ENCODE data around the gene SAMSN1. TPM values are rescaled to one million over a fixed set of nuclear protein-coding genes. Genes with fewer than 3 reads are reported as not detected.

SAMSN1 gene
- total and polyA plus RNA-seq, 11 donors: 0.44 to 21.2 (median 1.4) TPM

DNA sequence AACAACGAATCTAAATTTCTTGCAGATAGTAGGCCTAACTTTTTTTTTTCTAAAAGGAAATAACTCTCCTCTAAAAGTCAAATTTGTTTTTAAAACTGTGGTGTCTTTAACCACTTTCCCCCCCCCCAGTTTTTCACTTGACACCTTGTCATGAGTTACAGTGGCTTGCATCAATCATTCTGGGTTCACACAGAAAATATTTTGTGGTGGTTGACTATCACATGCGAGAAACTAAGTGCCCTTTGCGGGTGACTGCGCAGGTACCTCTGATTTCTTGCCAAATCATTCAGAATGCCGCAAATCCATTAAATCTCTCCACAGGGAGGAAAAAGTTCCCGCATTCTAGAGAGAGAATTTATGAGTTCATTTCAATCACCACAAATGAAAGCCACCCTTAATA lies 23.8 kb upstream of the SAMSN1 start:
- no peak for TF ChIP-seq POLR2A (IDR thresholded peaks at IDR 0.05)
- TF ChIP-seq, protein P1, sequence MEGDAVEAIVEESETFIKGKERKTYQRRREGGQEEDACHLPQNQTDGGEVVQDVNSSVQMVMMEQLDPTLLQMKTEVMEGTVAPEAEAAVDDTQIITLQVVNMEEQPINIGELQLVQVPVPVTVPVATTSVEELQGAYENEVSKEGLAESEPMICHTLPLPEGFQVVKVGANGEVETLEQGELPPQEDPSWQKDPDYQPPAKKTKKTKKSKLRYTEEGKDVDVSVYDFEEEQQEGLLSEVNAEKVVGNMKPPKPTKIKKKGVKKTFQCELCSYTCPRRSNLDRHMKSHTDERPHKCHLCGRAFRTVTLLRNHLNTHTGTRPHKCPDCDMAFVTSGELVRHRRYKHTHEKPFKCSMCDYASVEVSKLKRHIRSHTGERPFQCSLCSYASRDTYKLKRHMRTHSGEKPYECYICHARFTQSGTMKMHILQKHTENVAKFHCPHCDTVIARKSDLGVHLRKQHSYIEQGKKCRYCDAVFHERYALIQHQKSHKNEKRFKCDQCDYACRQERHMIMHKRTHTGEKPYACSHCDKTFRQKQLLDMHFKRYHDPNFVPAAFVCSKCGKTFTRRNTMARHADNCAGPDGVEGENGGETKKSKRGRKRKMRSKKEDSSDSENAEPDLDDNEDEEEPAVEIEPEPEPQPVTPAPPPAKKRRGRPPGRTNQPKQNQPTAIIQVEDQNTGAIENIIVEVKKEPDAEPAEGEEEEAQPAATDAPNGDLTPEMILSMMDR (IDR thresholded peaks at IDR 0.05): no peak
- DNase-seq (no peak), ATAC-seq (no peak)
- 85 to 89% (median 87%) methylated on average over 6 of the region's 6 CpGs for WGBS, 4 donors
- Histone ChIP-seq H3K27ac (peak overlapping the region in 1 of 12 donors; percentile 25), H3K4me1 (peaks cover 0 to 17% (median 0%) of the 10 kb centered on the region in 12 donors), H3K36me3 (no peaks in the 10 kb centered on the region), H3K27me3 (no peaks in the 10 kb centered on the region), H3K9me3 (no peaks in the 10 kb centered on the region), H3K4me3 (no peak overlapping the region)
- intact Hi-C loops (cut with DNase I): no loop called here

DNA sequence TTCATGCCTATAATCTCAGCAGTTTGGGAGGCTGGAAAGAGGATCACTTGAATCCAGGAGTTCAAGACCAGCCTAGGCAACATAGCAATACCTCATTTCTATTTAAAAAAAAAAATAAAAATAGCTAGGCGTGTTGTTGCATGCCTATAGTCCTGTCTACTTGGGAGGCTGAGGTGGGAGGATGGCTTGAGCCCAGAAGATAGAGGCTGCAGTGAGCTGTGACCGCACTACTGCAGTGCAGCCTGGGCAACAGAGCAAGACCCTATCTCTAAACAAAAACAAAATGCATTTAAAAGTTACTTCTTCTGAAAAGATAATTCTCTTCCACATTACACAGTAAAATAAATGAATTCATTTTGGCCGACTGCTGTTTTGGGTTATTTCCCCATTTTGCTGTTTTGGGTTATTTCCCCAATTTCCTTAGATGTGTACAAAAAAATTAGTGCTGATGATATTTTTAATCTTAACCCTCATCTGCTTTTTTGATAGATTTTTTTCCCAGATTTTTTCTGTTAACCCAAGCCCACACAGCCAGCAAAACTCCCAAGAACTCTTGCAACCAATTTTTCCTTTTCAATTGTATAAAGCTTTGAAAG lies 23.0 kb upstream of the SAMSN1 start:
- ATAC-seq (no peak), DNase-seq (no peak)
- no peak overlapping the region for H3K4me3 ChIP-seq
- H3K27ac ChIP-seq: peak overlapping the region in 1 of 12 donors; percentile 25
- H3K4me1 ChIP-seq: peaks cover 0 to 17% (median 0%) of the 10 kb centered on the region in 12 donors
- H3K9me3 ChIP-seq: no peaks in the 10 kb centered on the region
- intact Hi-C loops (cut with DNase I): no loop called here
- H3K27me3 ChIP-seq: no peaks in the 10 kb centered on the region
- 67 to 84% (median 78%) methylated on average over 3 of the region's 3 CpGs for WGBS, 4 donors
- TF ChIP-seq, protein P1 (IDR thresholded peaks at IDR 0.05): no peak
- TF ChIP-seq POLR2A (IDR thresholded peaks at IDR 0.05): no peak
- H3K36me3 ChIP-seq: no peaks in the 10 kb centered on the region

DNA sequence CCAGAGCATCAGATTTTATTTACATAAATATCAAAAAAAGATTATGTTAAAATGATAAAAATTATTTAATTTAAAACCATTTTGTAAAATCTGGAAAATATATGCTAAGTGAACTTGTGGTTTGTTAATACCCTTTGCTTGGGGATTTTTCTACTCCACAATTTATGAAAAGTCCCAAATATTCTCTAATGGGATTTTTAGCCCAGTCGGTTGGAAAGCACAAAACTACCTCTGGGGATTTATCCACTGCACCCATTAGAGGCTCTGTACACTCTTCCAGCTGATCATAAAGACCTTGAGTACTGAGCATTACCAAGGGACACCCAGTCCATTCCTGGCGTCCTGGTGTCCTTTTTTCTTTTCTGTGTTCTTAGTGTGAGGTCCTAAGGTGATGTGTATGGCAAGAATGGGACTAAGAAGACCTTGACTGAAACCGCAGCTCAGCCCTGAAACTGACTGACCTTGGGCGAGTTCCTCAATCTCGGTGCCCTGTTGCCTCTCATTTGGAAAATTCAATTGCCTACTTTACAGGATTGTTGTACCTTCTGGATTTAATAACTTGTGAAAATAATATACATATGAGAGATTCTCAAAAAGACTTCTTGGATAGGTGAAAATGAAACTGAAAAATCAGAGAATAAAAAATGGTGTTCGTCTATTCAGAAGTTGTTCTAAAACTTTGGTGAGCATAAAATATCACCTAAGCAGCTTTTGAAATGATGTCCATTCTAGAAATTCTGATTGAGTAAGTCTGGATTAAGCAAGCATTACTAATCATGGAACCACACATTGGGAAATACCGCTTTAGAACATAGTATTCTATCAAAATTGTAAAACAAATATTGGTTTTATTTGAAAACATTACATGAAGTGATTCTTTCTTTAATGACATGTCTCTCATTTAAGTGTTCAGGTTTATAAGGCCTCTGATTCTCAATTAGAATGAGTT lies 21.5 kb upstream of the SAMSN1 start:
- no peak for TF ChIP-seq POLR2A (IDR thresholded peaks at IDR 0.05)
- TF ChIP-seq, protein P1 (IDR thresholded peaks at IDR 0.05): no peak
- no peak overlapping the region for H3K4me3 ChIP-seq
- ATAC-seq (no peak), DNase-seq (no peak)
- H3K36me3 ChIP-seq: no peaks in the 10 kb centered on the region
- intact Hi-C loops (cut with DNase I): no loop called here
- no peaks in the 10 kb centered on the region for H3K9me3 ChIP-seq
- H3K27ac ChIP-seq: peak overlapping the region in 1 of 12 donors; percentile 25
- WGBS, 4 donors: 66 to 73% (median 69%) methylated on average over 7 of the region's 7 CpGs
- no peaks in the 10 kb centered on the region for H3K27me3 ChIP-seq
- peaks cover 0 to 17% (median 0%) of the 10 kb centered on the region in 12 donors for H3K4me1 ChIP-seq

DNA sequence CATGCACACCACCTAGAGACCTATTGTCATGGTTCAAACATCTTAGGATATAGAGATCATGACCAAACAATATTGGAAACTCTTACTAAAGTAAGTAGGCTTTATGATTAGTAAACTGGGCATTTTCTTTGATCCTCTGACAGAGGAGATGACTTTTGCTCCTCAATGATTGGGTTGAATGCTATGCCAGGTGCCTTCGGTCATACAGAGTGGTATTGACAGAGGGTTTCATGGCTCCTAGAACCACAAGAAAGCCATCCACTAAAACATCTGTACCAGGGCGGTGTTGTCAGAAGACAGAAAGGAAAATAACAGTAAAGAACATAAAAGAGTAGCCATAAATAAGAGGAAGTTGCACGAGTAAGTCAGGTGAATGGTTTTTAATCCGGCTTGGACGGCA lies 20.8 kb upstream of the SAMSN1 start:
- intact Hi-C loops (cut with DNase I): no loop called here
- no peak for DNase-seq
- TF ChIP-seq, protein P1 (IDR thresholded peaks at IDR 0.05): no peak
- no peak for TF ChIP-seq POLR2A (IDR thresholded peaks at IDR 0.05)
- no peaks in the 10 kb centered on the region for H3K9me3 ChIP-seq
- no peak overlapping the region for H3K4me3 ChIP-seq
- no peaks in the 10 kb centered on the region for H3K36me3 ChIP-seq
- H3K27ac ChIP-seq: no peak overlapping the region
- H3K4me1 ChIP-seq: peaks cover 0 to 17% (median 0%) of the 10 kb centered on the region in 12 donors
- no peaks in the 10 kb centered on the region for H3K27me3 ChIP-seq
- no peak for ATAC-seq
- WGBS, 4 donors: 68 to 82% (median 71%) methylated on average over 5 of the region's 5 CpGs

Data from heart left ventricle (tissue), 16 donors.